ENCODE measurements around the gene NSFL1C.

GRCh38 chr20:1457992-1458391 is 8.7 kb downstream of the NSFL1C start:
- no peak for TF ChIP-seq TAF1 (IDR thresholded peaks at IDR 0.05; ENCODE audit: borderline replicate concordance, low read depth, low read length)
- no peak for TF ChIP-seq TCF12 (IDR thresholded peaks at IDR 0.05)
